ENCODE data around the gene DIP2A. TPM values are rescaled to one million over a fixed set of nuclear protein-coding genes. Genes with fewer than 3 reads are reported as not detected.

The DIP2A gene
- total RNA-seq, 4 donors from 2014 or later, result 42.3 to 141 (median 52.8) TPM

DNA sequence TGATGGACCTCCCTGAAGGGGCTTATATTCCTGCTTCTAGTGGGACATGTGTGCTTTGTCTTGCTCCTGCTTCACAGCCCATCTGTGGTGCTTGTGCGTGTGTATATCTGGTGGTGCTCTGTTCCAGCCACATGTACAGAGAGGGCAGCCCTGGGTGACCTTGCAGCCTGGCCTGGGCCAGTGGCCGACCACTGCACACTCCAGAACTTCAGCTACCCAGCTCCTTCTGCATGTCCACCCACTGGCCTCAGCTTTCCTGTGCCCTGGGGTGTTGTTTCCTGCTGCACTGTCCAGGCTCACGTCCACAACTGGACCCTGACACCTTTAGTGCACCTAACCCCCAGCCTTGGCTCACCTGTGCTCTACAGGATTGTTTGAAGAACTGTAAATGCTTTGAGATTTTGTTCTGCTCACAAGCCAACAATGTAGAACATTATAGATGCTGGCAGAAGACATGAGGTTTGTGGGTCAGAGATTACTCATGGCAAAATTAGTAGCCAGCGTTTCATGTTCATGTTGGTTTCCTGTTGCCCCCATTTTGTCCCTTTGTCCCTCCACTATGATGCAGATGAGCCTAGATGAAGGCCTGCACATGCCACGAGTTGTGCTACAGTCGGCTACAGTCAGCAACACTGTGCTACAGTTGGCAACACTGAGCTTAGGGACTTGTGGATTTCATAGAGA is 151.5 kb downstream of the DIP2A start:
- no peak for DNase-seq (ENCODE audit: low spot score in 2 of 2)
- TF ChIP-seq, protein P1, sequence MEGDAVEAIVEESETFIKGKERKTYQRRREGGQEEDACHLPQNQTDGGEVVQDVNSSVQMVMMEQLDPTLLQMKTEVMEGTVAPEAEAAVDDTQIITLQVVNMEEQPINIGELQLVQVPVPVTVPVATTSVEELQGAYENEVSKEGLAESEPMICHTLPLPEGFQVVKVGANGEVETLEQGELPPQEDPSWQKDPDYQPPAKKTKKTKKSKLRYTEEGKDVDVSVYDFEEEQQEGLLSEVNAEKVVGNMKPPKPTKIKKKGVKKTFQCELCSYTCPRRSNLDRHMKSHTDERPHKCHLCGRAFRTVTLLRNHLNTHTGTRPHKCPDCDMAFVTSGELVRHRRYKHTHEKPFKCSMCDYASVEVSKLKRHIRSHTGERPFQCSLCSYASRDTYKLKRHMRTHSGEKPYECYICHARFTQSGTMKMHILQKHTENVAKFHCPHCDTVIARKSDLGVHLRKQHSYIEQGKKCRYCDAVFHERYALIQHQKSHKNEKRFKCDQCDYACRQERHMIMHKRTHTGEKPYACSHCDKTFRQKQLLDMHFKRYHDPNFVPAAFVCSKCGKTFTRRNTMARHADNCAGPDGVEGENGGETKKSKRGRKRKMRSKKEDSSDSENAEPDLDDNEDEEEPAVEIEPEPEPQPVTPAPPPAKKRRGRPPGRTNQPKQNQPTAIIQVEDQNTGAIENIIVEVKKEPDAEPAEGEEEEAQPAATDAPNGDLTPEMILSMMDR (IDR thresholded peaks at IDR 0.05), result no peak
- TF ChIP-seq POLR2AphosphoS5 (IDR thresholded peaks at IDR 0.05) (no peak), EP300 (IDR thresholded peaks at IDR 0.05) (no peak), POLR2A (IDR thresholded peaks at IDR 0.05) (no peak)

DNA sequence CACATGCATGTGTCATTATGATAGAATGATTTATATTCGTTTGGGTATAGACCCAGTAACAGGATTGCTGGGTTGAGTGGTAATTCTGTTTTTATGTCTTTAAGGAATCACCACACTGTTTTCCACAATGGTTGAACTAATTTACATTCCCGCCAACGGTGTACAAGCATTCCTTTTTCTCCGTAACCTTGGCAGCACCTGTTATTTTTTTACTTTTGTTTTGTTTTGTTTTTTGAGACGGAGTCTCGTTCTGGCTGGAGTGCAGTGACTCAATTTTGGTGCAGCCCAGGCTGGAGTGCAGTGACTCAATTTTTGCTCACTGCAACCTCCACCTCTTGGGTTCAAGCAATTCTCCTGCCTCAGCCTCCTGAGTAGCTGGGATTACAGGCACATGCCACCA is 154.7 kb downstream of the DIP2A start:
- Histone ChIP-seq H3K4me3 (no peak overlapping the region), H3K36me3 (no peaks in the 10 kb centered on the region), H3K4me1 (no peaks in the 10 kb centered on the region), H3K27me3 (no peaks in the 10 kb centered on the region), H3K27ac (no peak overlapping the region), H3K9me3 (no peaks in the 10 kb centered on the region)
- WGBS, result 81% methylated on average over 6 of the region's 6 CpGs
- DNase-seq (ENCODE audit: low spot score in 2 of 2), result no peak
- TF ChIP-seq EP300 (IDR thresholded peaks at IDR 0.05) (no peak), POLR2AphosphoS5 (IDR thresholded peaks at IDR 0.05) (no peak), POLR2A (IDR thresholded peaks at IDR 0.05) (no peak)
- TF ChIP-seq, protein P1 (IDR thresholded peaks at IDR 0.05), result no peak

More for the DNA sequence above, 151.5 kb downstream of the DIP2A start:
- Histone ChIP-seq H3K27me3 (no peaks in the 10 kb centered on the region), H3K27ac (no peak overlapping the region), H3K9me3 (no peaks in the 10 kb centered on the region), H3K4me3 (no peak overlapping the region), H3K4me1 (peaks cover 5% of the 10 kb centered on the region), H3K36me3 (no peaks in the 10 kb centered on the region)
- 95% methylated on average over 6 of the region's 6 CpGs for WGBS

DNA sequence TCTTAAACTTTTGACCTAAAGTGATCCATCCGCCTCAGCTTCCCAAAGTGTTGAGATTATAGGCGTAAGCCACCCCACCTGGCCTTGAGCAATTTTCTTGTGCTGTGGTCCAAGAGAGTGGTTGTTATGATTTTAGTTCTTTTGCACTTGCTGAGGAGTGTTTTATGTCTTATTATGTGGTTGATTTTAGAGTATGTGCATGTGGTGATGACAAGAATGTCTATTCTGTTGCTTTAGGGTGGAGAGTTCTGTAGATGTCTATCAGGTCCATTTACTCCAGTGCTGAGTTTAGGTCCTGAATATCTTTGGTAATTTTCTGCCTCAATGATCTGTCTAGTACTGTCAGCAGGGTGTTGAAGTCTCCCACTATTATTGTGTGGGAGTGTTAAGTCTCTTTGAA is 157.4 kb downstream of the DIP2A start:
- no peaks in the 10 kb centered on the region for H3K9me3 ChIP-seq
- no peak for TF ChIP-seq POLR2AphosphoS5 (IDR thresholded peaks at IDR 0.05)
- TF ChIP-seq POLR2A (IDR thresholded peaks at IDR 0.05), result no peak
- TF ChIP-seq, protein P1 (IDR thresholded peaks at IDR 0.05), result no peak
- TF ChIP-seq EP300 (IDR thresholded peaks at IDR 0.05), result no peak
- H3K4me1 ChIP-seq, result no peaks in the 10 kb centered on the region
- no peak overlapping the region for H3K4me3 ChIP-seq
- WGBS, result 94% methylated on average over 2 of the region's 2 CpGs
- DNase-seq (ENCODE audit: low spot score in 2 of 2), result no peak
- no peaks in the 10 kb centered on the region for H3K27me3 ChIP-seq
- no peaks in the 10 kb centered on the region for H3K36me3 ChIP-seq
- H3K27ac ChIP-seq, result no peak overlapping the region

DNA sequence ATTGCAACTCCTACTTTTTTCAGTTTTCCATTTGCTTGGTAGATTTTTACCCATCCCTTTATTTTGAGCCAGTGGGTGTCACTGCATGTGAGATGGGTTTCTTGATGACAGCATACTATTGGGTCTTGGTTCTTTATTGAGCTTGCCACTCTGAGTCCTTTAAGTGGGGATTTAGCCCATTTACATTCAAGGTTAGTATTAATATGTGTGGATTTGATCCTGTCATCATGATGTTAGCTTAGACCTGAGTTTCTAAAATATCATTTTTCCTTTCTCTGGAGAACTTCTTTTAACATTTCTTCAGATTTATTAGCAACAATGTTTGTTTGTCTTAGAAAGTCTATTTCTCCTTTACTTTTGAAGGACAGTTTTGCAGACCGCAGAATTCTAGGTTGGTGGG is 158.0 kb downstream of the DIP2A start:
- TF ChIP-seq POLR2A (IDR thresholded peaks at IDR 0.05), result no peak
- TF ChIP-seq EP300 (IDR thresholded peaks at IDR 0.05), result no peak
- no peak for TF ChIP-seq POLR2AphosphoS5 (IDR thresholded peaks at IDR 0.05)
- TF ChIP-seq, protein P1 (IDR thresholded peaks at IDR 0.05), result no peak
- no peak for DNase-seq (ENCODE audit: low spot score in 2 of 2)
- H3K27ac ChIP-seq, result no peak overlapping the region
- no peaks in the 10 kb centered on the region for H3K36me3 ChIP-seq
- H3K4me1 ChIP-seq, result no peaks in the 10 kb centered on the region
- 92% methylated on average over 1 of the region's 1 CpG for WGBS
- no peaks in the 10 kb centered on the region for H3K9me3 ChIP-seq
- H3K27me3 ChIP-seq, result no peaks in the 10 kb centered on the region
- no peak overlapping the region for H3K4me3 ChIP-seq

DNA sequence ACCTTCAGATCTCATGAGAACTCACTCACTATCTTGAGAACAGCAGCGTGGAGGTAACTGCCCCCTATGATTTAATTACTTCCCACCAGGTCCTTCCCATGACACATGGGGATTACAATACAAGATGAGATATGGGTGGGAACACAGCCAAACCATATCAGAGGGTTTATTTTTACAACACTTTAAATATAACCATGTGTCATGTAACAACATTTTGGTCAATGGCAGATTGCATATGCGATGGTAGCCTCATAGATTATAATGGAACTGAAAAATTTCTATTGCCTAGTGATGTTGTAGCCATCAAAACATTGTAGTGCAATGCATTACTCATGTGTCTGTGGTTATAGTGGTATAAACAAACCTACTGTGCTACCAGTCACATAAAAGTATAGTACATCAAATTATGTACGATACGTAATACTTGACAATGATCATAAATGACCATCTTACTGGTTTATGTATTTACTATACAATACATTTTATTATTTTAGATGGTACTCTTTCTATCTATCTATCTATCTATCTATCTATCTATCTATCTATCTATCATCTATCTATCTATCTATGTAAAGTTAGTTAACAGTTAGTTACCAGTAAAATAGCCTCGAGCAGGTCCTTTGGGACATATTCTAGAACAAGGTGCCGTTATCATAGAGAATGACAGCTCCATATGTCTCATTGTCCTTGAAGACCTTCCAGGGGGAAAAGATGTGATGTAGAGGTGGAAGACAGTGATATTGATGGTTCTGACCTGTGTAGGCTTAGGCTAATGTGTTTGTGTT is 158.8 kb downstream of the DIP2A start:
- no peaks in the 10 kb centered on the region for H3K27me3 ChIP-seq
- 65% methylated on average over 6 of the region's 6 CpGs for WGBS
- no peaks in the 10 kb centered on the region for H3K4me1 ChIP-seq
- no peaks in the 10 kb centered on the region for H3K36me3 ChIP-seq
- H3K4me3 ChIP-seq, result no peak overlapping the region
- TF ChIP-seq POLR2A (IDR thresholded peaks at IDR 0.05), result no peak
- TF ChIP-seq POLR2AphosphoS5 (IDR thresholded peaks at IDR 0.05), result no peak
- TF ChIP-seq, protein P1 (IDR thresholded peaks at IDR 0.05), result no peak
- no peak for TF ChIP-seq EP300 (IDR thresholded peaks at IDR 0.05)
- no peaks in the 10 kb centered on the region for H3K9me3 ChIP-seq
- DNase-seq (ENCODE audit: low spot score in 2 of 2), result no peak
- H3K27ac ChIP-seq, result no peak overlapping the region

Data from suprapubic skin (tissue), 4 donors.